Hematopoietic multipotent progenitor cell treated with erythropoietin and hydrocortisone succinate and interleukin-3 and kit ligand, for 8 days (in vitro differentiated cells): ENCODE measurements around the gene EPDR1.
A peak's percentile ranks its signal among the peaks of the same experiment; 100 is the strongest.

Experiments used
- DNase-seq: peaks from one replicate; pipeline ENCODE4 v3.0.0-alpha.2; 2015

Gene EPDR1

DNA sequence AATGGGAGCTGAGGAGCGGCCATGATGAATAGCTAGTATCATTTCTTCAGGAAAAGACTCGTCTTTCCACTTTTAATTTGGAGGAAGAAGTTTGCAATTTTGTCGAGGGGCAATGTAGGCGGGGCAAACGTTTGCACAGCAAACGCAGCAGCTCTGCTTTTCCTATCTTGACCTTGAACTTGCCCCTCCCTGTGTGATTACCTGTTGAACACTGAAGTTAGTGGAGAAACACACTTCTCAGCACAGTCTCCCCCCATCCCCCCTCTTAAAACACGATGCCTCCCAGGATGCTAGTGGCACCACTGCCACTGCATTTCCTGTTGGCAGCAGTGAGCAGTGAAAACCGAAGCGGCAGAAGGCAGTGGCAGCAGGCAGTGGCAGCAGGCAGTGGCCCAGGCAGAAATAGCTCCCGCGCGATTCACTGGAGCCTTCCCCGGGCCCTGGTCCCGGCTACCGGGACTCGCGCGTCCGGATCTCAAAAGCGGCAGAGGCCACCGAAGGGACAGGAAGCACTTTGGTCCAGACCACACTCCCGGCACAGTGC is at the start of gene EPDR1:
Gene EPDR1, plus strand, starts transcription at position 336 of the 544 bp plus-strand sequence. CDS start 300 bp downstream, outside the sequence.
- DNase-seq: peak; percentile 91

DNA sequence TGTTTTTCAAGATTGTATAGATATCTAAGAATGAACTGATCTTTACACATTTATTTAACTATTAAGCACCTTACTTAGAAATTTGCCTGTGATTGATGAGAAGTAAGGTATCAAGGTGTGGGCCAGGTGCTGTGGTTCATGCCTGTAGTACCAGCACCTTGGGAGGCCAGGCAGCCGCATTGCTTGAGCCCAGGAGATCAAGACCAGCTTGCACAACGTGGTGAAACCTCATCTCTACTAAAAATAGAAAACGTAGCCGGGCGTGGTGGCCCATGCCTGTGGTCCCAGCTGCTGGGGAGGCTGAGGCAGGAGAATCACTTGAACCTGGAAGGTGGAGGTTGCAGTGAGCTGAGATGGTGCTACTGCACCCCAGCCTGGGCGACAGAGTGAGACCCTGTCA is 38.4 kb upstream of the EPDR1 start:
- no peak for DNase-seq

DNA sequence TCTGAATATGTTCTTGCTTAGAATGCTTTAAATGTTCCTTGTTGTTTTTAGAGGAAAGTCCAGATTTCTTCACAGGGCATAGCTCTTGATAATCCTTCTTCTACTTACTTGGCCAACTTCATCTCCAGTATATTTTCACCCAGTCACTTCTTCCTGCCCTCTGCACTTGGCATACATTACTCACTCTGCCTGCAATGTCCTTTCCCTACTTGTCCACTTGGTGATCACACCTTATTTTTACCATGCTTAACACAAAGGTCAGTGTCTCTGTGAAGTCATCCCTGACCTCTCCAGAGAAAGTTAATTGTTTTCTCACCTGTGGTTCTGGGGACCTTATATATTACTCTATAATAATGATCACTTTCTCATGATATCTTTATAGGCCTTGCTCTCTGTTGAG is 27.1 kb upstream of the EPDR1 start:
- DNase-seq: no peak

DNA sequence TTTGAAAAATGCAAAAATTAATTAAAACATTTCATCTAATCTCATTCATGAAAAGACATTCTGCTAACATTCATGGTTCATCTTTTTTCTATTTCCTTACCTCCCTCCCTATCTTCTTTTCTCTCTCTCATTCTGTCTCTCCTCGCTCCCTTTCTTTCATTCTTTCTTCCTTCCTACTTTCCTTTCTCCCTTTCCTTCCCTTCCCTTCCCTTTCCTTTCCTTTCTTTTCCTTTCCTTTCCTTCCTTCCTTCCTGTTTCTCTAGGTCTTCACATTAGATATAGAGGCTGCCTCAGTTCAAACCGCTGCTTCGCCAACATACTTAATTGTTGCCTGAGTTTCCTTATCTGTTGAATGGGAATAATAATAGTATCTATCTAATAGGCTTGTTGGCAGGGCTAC is 25.8 kb upstream of the EPDR1 start:
- no peak for DNase-seq

DNA sequence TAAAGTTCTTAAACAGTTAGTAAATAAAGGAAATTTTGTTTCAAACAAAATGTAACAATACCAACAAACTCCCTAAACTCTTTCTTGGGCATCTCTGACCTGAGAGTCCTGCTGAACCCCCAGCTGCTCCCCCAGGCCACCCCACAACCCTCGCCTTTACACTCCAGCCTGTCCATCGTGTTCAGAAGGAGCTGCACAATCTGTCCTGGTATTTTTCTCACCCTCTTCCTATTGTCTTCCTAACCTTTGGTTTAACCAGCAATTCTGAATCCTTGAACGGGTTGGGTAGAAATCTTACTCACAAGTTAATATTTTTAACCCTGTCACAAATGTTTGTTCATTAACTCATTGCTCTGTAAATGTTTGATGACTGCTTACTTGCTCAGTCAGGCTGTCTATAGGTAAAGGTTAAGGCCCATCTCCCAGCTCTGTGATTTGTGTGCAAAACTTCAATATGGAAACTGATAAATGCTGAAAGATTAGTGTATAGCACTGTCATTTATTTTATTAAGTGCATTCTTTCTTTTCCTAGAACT is 20.7 kb upstream of the EPDR1 start:
- no peak for DNase-seq

DNA sequence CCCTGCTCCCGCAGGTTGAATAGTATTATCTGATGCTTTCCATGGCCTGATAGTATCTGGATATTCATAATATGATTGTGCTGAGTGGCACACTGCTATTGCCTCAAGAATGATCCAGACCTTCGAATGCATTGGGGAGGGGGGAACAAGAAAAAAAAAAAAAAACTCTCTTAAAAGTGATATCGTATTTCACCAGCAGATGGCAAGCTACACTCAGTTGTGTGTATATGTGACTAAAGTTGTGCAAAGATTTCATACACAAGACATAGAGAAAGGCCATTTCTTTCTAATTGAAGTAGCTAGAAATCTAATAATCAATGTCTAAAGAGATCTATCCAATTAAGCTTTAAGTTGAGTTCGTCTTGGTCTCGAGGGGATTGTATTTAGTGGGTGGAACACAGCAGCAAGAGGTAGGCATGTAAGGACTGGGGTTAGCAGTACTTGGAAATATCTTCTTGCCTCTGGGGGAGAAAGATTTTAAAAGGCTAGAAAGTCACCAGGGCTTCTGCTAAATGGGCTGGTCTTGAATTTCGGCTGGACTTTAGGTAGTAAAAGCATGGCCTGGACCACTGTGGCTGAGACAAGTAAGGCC is 19.1 kb upstream of the EPDR1 start:
- DNase-seq: peak; percentile 68

DNA sequence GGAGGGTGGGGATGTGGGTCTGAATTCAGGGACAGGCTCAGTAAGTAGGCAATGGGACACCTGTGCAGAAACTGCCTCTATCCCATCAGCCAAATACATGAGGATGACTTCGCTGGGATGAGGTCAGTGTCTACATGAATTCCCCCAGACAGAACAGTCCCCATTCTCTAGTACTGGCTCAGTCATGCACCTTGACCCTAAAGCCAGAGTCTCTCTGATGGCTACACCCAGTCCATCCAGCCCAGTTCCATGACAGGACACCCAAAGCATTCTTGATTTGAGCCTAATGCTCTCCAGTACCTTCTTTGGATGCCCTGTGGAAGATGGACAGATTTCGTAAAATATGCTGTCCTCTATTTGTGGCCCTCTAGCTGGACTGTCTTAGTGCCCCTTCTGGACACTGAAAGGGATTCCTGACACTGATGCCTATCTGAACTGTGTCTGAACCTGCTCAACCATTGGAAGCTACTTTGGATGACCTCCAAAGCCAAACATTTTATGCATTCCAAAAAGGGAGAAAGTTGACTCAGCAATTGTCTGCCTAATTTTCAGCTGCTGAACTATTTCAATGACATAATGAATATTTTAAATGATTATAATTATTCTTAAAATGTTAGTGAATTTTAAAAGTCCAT is 18.4 kb upstream of the EPDR1 start:
- no peak for DNase-seq

DNA sequence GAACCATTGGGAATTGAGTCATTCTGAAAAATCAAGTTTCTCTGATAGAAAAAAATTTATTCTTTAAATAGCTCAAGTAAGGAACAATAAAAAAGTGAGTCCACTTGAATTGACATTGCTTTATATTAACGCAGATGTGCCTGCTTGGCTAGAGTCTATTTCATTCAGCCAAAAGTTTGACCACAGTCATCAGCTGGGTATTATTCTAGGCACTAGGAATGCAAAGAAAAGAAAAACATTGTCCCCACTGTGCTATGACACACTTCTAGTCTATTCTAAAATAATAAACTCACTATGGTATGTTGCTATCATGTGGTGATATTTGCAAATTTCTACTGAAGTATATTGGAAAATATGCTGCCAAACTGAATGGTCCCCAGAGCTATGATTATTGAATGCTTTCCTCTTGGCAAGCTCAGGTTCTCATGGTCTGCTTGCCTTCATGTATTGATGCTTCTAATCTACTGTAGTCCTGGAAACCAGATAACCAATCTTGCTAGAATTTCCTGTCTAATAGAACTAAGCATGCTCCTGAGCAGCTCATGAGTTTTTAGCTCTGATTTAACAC is 12.1 kb upstream of the EPDR1 start:
- DNase-seq: no peak

DNA sequence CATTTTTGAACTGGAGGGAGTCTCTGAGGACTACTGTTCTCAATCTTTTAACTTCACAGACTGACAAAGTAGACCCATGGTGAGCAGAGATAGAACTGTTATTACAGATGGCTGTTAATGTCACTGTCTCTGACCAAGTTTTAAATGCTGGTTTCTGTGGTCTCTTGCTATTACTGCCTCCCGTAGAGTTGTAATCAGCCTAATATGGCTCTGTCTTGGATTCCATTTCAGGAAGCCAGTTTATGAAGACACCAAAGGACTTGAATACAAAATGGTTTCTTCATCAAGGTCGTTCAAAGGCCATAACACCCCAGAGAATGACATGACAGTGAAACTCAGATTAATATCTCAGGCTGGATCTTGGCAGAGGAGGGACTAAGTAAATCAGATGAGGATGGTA is 7.7 kb upstream of the EPDR1 start:
- DNase-seq: peak; percentile 23

DNA sequence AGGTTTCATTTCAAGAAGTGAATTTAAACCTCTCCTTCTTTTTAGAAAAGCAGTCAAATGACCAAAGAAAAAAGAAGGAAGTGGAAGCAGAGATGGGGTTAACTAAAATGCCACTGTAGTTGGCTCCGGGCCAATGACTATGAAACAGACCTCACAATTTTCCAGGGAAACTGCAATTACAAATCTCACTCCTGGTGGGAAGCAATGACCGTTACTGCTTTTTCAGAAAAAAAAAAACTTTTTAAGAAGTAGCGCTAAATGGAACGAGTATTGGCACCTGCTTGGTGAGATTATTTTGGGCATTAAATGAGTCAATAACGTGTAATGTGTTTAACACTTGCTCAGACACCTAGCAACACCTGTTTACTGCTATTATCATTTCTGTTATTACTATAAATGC is 5.0 kb upstream of the EPDR1 start:
- peak; percentile 36 for DNase-seq

DNA sequence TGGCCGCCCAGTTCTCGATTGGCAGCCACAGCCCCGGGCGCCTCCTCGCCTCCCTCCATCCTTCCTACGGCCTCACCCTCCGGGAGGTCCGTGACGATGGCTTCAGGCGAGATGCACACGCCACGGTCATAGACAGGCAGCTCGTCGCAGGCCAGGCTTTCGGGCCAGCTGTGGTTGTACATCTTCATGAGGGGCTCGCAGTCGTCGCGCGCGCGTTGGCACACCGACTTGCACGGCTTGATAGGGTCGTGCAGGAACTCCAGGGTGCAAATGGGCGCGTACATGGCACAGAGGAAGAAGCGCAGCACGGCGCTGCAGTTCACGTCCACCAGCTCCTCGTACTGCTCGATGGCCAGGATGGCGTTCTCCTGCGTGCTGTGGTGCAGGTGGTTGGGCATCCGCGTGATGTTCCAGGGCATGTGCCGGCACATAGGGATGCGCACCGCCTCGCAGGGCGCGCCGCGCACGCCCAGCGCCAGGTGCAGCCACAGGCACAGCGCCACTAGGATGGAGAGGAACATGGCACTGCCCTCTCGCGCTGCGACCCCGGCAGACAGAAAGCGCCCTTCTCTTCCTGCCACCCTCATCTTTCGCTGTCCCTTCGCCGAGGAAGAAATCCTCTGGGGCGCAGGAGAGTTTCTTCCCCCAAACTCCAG is 4.3 kb upstream of the EPDR1 start:
- no peak for DNase-seq

DNA sequence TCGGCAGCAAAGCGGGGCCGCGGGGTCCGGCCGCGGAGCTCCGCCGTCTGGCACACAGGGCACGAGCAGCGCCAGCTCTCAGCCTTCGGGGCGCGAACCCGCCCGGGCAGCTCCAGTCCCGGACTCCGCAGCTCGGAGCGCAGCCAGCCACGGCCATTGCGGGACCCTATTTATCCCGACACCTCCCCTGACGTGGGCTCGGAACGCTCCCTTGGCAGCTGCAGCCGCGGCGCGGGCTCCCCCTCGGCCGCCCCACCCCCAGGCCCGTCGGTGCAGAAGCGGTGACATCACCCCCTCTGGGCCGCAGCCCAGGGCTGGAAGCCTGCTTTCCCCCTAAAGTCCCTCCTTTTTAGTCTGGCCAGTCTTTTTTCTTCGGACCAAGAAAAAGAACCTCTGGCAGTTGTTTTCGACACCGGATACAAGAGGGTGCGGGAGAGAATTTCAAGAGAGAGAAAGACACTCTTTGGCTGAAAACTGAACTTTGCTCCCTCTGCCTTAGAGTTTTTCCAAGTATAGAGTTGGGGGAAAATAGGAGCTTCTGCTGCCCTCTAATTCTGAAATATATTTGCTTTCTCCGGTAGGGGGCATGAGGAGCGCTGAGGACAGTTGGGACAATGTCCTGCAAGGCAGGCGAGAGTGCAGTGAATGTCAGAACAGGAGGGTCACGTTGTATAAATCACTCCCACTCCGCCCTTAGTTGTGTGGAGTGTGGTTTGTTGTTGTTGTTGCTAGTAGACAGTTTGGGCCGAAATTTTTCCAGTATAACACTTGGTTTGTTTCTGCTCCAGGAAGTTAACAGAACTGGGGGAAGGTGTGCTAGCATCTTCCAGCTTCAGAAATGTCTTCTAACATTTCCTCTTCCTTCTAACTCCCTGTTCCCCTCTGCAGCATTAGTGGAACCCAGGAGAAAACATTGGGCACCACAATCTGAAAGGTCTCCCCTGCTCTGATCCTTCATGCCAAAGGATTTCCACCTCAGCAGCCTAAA is 3.5 kb upstream of the EPDR1 start, which contains the start of gene SFRP4:
Gene SFRP4, minus strand, starts transcription at position 145 of the 988 bp plus-strand sequence. CDS start 280 bp downstream, outside the sequence.
- peak; percentile 81 for DNase-seq

DNA sequence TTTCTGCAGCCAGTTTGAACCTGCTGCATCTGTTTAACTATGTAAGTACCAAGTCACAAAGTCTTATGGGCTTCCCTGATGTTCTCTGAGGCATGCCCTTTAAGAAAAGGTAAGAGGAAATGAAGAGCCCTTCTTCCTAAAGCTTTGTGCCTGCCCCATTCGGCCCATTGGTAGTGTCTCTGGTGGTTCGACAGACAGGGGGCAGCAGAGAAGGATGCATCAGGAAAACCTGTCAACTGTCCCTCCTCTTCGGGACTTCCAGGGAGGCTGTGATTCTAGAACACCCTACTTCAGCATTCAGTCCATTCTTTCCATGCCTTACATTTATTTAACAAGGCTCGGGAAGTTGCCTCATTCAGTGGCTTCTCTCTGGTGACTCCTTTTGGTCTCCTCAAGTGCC is 1.9 kb upstream of the EPDR1 start:
- DNase-seq: peak; percentile 17

DNA sequence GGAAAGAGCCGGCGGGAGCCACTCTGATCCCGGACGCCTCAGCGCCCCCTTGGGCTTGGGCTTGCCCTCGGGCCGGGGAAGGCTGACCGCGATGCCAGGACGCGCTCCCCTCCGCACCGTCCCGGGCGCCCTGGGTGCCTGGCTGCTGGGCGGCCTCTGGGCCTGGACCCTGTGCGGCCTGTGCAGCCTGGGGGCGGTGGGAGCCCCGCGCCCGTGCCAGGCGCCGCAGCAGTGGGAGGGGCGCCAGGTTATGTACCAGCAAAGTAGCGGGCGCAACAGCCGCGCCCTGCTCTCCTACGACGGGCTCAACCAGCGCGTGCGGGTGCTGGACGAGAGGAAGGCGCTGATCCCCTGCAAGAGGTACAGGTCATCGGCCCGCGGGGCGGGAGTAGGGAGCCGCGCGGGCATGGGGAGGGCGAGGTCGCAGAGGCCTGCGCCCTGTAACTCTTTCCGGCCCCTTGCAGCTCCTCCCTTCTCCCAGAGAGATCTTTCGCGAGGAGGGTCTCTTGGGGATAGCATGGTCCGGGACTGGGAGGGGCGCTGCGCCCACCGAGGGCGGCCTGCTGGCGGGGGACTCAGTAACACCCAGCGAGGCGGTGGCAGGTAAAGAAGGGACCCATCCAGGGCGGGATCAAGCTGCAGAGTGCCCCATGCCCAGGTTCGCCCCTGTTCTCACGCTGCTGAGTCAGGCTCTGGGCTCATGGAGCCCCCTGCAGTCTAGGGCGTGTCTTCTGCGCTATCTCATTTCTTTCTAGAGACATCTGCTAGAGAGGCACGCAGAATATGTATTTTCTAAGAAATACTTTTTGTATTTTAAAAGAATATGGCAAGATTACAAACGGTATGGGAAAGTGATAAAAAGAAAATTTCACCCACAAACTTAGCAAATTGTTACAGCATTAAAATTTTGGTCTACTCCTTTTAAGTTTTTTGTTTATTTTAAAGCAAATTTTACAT is 687 bp downstream of the EPDR1 start:
- DNase-seq: peak; percentile 95

DNA sequence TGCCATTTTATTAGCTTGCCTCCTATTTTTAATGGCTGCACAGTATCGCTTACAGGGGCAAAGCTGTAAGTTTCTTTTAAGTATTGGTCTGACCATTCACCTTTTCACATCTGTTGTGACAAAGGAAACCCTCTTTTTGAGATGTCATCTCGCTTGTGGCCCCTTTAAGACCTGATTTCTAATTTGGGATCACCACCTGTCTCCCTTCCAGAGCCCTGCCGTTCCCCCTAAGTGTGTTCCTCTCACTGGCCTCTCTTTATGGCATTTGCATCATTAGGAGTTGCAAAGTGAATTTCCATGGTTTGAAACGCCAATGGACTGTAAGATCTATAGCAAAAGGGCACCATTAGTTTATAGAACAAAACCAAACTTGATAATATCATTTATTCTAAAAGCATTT is 1.4 kb downstream of the EPDR1 start:
- no peak for DNase-seq

DNA sequence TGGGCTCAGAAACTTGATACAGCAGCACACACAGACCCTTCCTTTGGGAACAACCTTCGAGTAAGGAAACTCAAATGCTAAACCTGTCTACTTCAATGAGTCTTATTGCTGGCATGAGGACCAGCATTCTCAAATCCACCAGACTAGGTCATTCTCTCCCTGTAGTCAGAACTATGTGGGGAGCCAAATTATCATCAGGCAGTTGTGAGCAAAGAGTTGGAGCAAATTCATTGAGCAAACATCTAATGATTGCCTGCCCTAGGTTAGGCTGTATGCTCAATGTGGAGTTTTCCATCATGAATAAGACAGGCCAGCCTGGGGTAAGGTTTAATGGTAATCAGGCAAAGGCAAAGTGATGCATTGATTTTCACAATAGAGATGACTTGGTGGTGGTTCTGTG is 3.6 kb downstream of the EPDR1 start:
- DNase-seq: no peak

DNA sequence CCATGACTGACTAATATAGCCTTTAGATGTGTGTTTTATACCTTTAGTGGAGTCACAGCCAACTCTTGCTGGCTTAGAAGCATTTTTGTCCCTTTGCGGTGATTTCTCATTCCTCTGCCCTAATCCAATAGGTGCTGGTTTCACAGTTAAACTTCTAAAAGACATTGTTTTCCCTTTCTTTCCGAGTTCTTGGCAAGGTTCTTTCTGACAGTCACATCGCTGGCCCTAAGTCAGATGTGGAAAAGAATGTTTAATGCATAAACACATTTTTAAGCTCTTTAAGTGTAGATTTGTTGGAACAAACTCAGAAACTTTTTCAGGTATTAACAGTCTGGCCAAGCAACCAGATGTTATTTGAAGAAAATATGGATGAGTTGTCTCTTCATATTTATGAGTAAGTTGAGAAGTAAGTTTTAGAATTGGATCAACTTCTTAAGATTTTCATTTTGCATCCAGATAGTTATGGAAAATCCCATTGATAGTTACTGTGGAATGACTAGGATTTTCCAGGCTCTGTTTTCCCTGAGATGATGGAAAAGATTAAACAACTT is 4.1 kb downstream of the EPDR1 start:
- no peak for DNase-seq

DNA sequence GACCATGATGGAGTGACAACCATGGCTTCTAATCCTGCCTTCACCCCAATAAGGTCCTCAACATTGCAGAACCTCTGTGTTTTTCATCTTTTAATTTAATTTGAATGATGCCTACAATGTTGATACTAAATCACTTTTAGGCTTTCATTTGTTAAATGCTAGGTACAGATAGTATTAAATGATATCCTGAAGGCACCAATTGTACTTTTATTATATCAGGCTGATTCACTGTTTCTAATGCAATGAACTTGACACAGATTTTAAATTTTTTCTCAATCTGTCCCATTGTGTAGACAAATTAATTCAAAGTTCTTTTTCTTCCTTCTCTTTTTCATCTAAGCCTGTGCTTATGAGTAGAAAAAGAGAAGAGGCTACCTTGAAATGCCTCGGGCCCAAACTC is 5.2 kb downstream of the EPDR1 start:
- no peak for DNase-seq

DNA sequence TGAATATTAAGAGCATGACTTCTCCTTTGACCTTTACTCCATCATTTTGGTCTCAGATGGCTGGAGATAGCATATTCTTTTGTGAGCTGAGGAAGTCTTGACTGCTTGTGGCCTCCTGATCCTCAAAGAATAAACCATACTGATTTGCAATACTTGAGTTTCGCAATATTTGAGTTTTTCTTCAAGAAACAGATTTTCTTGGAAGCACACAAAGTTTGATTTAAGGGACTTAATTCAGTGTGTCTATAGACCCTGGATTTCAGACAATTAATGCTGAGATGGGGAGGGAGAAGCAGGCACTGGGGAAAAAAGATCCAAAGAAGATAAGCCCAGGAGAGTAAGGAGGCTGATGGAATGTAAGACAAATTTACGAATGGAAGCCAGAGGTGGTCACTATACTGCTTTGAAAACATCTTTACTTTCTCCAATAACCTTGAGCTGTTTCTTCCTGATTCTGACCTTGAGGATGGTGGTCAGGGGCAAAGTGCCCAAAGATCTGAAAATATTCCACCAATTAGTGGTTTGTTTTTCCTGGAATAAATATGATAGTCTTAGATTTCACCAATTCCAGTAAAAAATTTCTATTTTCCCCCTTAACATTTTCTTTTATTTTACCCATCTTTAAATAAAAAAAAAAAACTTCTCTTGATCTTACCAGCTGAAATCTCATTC is 7.5 kb downstream of the EPDR1 start:
- no peak for DNase-seq

DNA sequence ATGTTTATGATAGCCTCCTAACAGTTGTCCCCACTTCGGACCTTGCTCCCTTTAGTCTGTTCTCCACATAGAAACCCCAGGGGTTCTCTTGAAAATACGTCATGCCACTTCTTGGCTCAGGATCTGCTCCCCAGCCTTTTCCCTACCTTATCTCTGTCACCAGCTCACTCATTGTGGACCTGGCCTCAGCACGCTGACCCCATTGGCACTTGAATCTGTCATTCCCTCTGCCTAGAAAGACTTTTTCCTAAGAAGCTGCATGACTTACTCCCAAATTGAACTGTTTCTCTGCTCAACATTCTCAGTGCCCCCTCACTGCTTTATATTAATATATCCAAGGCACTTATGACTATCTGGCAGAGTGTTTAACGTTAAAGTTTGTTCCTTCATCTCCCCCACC is 8.4 kb downstream of the EPDR1 start:
- DNase-seq: peak; percentile 38
